ENCODE measurements around the gene DNLZ.

GRCh38 chr9:136333486-136333885 lies 30.1 kb downstream of the DNLZ start:
- TF ChIP-seq YY1 (IDR thresholded peaks at IDR 0.05; ENCODE audit: insufficient read depth, insufficient read length) (no peak), ZNF274 (IDR thresholded peaks at IDR 0.05; ENCODE audit: low read depth, low read length) (no peak)
